Left ventricle myocardium inferior (tissue), 1 donor: ENCODE results near the gene RMRP. TPM values are rescaled to one million over a fixed set of nuclear protein-coding genes. Genes with fewer than 3 reads are reported as not detected.

Experiments
- DNase-seq: peaks from one replicate; pipeline ENCODE4 v3.0.0-alpha.2; 2020
- H3K27ac ChIP-seq: fragments of 200-600 bp; replicated peaks from 2 replicates; pipeline ENCODE4 v1.8.0; 2021
- H3K27me3 ChIP-seq: fragments of 200-600 bp; 2 replicates; pipeline ENCODE4 v1.8.0; 2021; ENCODE audit warnings: low read depth
- H3K36me3 ChIP-seq: fragments of 200-600 bp; 2 replicates; pipeline ENCODE4 v1.8.0; 2021
- H3K4me1 ChIP-seq: fragments of 200-600 bp; 2 replicates; pipeline ENCODE4 v1.8.0; 2021
- H3K4me3 ChIP-seq: fragments of 200-600 bp; 2 replicates; pipeline ENCODE4 v1.8.0; 2021; ENCODE audit warnings: mild to moderate bottlenecking, moderate library complexity
- H3K9me3 ChIP-seq: fragments of 200-600 bp; replicated peaks from 2 replicates; pipeline ENCODE4 v1.8.0; 2021
- CTCF ChIP-seq: fragments of 200-600 bp; IDR thresholded peaks from 2 replicates; pipeline ENCODE4 v1.8.0; 2021; ENCODE audit warnings: antibody characterized with exemption, mild to moderate bottlenecking, borderline replicate concordance
- intact Hi-C: fragments of 100-400 bp; cut with micrococcal nuclease; formaldehyde crosslinking; loops from one replicate; pipeline ENCODE4 v1.11.0; 2022
- long read RNA-seq: library from polyadenylated mRNA; unstranded; transcript quantifications from one replicate; pipeline ENCODE4 v2.0.0, GENCODE V29; 2021
- total RNA-seq: library from RNA; stranded (reverse); fragmentation: NEBNext Ultra II Directional; extraction: Animal tissue kit (Norgen Biotek cat#: 25700); gene quantifications from one replicate; pipeline ENCODE4 v1.2.1, GENCODE V29; 2021
- donor health status: DM: no; HTN: yes; CAD: no; lungs with severe emphysema.

RMRP gene
- total RNA-seq = 15,093 TPM
- long read RNA-seq = 0 reads

GRCh38 chr9:35657546-35658136, at the start of gene RMRP:
Gene RMRP, minus strand, starts transcription at chr9:35658019.
- no peaks in the 10 kb centered on the region for H3K9me3 ChIP-seq
- H3K27ac ChIP-seq = peak within 1 kb of the TSS; percentile 99
- no peaks in the 10 kb centered on the region for H3K27me3 ChIP-seq
- intact Hi-C loops = loop anchor here (5.0 kb wide), 1 partner anchor 35 kb away; no protein-coding TSS in a partner anchor
- TF ChIP-seq CTCF = peak; percentile 62
- H3K4me3 ChIP-seq = peak within 1 kb of the TSS; percentile 98
- peaks cover 12% of the 10 kb centered on the region for H3K36me3 ChIP-seq
- DNase-seq = peak; percentile 97
- H3K4me1 ChIP-seq = peaks cover 47% of the 10 kb centered on the region

GRCh38 chr9:35706951-35707350, 49.1 kb upstream of the RMRP start:
- Histone ChIP-seq H3K27ac (no peak overlapping the region), H3K4me1 (peaks cover 32% of the 10 kb centered on the region), H3K27me3 (no peaks in the 10 kb centered on the region), H3K9me3 (no peaks in the 10 kb centered on the region), H3K36me3 (peaks cover 99% of the 10 kb centered on the region), H3K4me3 (no peak overlapping the region)
- no peak for TF ChIP-seq CTCF
- intact Hi-C loops = no loop called here
- no peak for DNase-seq

GRCh38 chr9:35705836-35706430, 48.1 kb upstream of the RMRP start:
- no peak for DNase-seq
- no peak overlapping the region for H3K4me3 ChIP-seq
- H3K4me1 ChIP-seq = peaks cover 32% of the 10 kb centered on the region
- no peak for TF ChIP-seq CTCF
- peaks cover 99% of the 10 kb centered on the region for H3K36me3 ChIP-seq
- intact Hi-C loops = no loop called here
- no peaks in the 10 kb centered on the region for H3K9me3 ChIP-seq
- H3K27me3 ChIP-seq = no peaks in the 10 kb centered on the region
- H3K27ac ChIP-seq = peak overlapping the region; percentile 67

DNA sequence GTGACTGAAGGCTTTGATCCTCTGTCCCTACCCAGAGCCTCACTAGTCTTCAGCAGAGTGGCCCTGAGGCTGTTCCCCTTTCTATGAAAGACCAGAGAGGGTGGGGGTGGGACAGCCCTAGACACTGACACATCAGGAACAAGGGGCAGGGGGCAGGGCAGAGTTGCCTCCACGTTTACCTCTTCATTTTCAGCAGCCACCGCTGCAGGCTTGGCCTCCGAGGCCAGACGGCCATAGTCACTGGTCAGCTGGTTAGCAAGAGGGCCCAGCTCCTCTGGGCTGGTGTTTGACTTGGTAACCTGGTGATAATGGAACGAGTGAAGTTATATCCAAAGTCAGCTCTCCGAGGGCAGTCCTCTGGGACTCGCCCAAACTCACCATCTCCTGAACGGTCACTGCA, 47.6 kb upstream of the RMRP start:
- peak overlapping the region; percentile 67 for H3K27ac ChIP-seq
- H3K4me3 ChIP-seq = no peak overlapping the region
- H3K9me3 ChIP-seq = no peaks in the 10 kb centered on the region
- no peak for DNase-seq
- no peaks in the 10 kb centered on the region for H3K27me3 ChIP-seq
- H3K4me1 ChIP-seq = peaks cover 34% of the 10 kb centered on the region
- H3K36me3 ChIP-seq = peaks cover 99% of the 10 kb centered on the region
- intact Hi-C loops = no loop called here
- TF ChIP-seq CTCF = no peak

DNA sequence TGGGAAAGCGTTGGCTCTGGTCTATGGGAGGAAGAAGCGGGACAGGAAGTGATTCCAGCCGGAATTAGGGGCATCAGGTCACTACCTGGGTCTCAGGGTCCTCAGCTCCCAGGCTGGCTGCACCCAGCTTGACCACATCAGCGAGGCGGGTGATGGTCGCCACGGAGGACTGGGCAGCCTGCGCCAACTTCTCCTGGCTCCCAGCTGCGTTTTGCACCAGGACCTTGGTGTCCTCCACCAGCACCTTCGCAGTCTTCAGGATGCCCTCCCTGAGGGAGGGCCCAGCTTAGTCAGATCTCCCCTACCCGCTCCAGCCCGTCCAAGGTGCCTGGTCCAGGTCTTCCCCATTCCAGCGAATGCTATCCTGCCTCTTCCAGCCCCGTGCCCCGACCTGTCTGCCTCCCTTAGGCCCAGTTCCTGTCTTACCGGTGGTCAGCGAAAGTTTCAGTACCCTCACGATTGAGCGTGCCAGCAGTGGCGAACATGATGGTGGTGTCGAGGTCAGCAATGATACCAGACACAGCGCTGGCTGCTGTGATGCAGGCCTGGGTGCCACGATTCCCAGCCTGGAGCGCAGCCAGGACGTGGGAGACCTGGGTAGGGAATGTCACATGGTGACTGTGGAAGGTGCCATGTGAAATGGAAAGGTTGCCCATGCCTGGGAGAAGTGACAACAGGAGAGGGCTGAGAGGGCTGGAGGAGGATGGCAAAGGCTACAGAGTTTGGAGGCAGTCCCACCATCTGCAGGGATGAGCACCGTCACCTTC, 46.3 kb upstream of the RMRP start:
- DNase-seq = peak; percentile 68
- TF ChIP-seq CTCF = no peak
- peaks cover 100% of the 10 kb centered on the region for H3K36me3 ChIP-seq
- no peaks in the 10 kb centered on the region for H3K27me3 ChIP-seq
- H3K4me3 ChIP-seq = no peak overlapping the region
- intact Hi-C loops = no loop called here
- H3K9me3 ChIP-seq = no peaks in the 10 kb centered on the region
- peak overlapping the region; percentile 67 for H3K27ac ChIP-seq
- H3K4me1 ChIP-seq = peaks cover 39% of the 10 kb centered on the region
